ENCODE measurements around the gene ADA.

DNA sequence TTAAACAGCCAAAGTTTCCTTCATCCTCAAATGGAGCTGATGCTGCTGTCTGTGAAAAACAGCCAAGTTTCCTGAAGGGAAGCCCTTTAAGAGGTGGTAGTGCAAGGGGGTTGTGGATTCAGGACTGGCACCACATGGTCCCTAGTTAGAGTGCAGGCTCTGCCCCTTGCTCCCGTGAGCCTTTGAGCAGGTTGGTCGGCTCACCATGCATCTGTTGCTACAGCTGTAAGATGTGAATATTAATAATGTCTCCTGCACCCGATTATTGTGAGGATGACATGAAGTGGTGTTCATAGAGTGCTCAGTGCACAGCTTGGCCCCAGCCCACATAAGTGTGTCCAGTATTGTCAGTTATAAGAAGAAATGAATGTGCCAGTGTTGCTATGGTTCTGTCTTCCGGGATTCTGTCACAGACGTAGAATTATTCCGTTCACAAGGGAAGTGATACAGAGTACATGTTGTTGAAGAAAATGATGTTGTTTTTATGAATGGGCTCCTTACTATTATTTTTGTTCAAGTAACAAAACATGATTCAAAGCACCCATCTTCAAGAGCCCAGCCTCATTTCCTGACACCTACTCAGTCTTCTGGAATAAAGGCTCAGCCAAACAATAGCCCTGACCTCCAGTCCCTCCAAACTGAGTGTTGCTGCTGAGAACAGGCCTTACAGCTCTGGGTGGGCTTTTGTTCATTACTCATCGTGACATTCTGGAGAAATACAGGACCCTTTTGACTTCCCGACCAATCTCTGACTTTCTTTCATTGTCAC lies 72.0 kb downstream of the ADA start:
- TF ChIP-seq SMC3 (IDR thresholded peaks at IDR 0.05; ENCODE audit: low read depth, low read length) (no peak), TAF1 (IDR thresholded peaks at IDR 0.05; ENCODE audit: borderline replicate concordance, low read depth, low read length) (no peak), RAD21 (IDR thresholded peaks at IDR 0.05; ENCODE audit: low read length) (no peak), CHD2 (IDR thresholded peaks at IDR 0.05; ENCODE audit: low read length, partially characterized antibody) (no peak), TEAD4 (IDR thresholded peaks at IDR 0.05; ENCODE audit: borderline replicate concordance, insufficient read depth) (no peak)
- TF ChIP-seq, protein P1, sequence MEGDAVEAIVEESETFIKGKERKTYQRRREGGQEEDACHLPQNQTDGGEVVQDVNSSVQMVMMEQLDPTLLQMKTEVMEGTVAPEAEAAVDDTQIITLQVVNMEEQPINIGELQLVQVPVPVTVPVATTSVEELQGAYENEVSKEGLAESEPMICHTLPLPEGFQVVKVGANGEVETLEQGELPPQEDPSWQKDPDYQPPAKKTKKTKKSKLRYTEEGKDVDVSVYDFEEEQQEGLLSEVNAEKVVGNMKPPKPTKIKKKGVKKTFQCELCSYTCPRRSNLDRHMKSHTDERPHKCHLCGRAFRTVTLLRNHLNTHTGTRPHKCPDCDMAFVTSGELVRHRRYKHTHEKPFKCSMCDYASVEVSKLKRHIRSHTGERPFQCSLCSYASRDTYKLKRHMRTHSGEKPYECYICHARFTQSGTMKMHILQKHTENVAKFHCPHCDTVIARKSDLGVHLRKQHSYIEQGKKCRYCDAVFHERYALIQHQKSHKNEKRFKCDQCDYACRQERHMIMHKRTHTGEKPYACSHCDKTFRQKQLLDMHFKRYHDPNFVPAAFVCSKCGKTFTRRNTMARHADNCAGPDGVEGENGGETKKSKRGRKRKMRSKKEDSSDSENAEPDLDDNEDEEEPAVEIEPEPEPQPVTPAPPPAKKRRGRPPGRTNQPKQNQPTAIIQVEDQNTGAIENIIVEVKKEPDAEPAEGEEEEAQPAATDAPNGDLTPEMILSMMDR (IDR thresholded peaks at IDR 0.05): no peak
- TF ChIP-seq, protein P2, sequence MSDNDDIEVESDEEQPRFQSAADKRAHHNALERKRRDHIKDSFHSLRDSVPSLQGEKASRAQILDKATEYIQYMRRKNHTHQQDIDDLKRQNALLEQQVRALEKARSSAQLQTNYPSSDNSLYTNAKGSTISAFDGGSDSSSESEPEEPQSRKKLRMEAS (IDR thresholded peaks at IDR 0.05; ENCODE audit: low read depth): no peak
- TF ChIP-seq, protein P3, sequence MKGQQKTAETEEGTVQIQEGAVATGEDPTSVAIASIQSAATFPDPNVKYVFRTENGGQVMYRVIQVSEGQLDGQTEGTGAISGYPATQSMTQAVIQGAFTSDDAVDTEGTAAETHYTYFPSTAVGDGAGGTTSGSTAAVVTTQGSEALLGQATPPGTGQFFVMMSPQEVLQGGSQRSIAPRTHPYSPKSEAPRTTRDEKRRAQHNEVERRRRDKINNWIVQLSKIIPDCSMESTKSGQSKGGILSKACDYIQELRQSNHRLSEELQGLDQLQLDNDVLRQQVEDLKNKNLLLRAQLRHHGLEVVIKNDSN (IDR thresholded peaks at IDR 0.05; ENCODE audit: borderline replicate concordance, low read depth): no peak
- TF ChIP-seq, protein P4, sequence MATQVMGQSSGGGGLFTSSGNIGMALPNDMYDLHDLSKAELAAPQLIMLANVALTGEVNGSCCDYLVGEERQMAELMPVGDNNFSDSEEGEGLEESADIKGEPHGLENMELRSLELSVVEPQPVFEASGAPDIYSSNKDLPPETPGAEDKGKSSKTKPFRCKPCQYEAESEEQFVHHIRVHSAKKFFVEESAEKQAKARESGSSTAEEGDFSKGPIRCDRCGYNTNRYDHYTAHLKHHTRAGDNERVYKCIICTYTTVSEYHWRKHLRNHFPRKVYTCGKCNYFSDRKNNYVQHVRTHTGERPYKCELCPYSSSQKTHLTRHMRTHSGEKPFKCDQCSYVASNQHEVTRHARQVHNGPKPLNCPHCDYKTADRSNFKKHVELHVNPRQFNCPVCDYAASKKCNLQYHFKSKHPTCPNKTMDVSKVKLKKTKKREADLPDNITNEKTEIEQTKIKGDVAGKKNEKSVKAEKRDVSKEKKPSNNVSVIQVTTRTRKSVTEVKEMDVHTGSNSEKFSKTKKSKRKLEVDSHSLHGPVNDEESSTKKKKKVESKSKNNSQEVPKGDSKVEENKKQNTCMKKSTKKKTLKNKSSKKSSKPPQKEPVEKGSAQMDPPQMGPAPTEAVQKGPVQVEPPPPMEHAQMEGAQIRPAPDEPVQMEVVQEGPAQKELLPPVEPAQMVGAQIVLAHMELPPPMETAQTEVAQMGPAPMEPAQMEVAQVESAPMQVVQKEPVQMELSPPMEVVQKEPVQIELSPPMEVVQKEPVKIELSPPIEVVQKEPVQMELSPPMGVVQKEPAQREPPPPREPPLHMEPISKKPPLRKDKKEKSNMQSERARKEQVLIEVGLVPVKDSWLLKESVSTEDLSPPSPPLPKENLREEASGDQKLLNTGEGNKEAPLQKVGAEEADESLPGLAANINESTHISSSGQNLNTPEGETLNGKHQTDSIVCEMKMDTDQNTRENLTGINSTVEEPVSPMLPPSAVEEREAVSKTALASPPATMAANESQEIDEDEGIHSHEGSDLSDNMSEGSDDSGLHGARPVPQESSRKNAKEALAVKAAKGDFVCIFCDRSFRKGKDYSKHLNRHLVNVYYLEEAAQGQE (IDR thresholded peaks at IDR 0.05; ENCODE audit: low read depth, low read length): no peak
- TF ChIP-seq, protein P5, sequence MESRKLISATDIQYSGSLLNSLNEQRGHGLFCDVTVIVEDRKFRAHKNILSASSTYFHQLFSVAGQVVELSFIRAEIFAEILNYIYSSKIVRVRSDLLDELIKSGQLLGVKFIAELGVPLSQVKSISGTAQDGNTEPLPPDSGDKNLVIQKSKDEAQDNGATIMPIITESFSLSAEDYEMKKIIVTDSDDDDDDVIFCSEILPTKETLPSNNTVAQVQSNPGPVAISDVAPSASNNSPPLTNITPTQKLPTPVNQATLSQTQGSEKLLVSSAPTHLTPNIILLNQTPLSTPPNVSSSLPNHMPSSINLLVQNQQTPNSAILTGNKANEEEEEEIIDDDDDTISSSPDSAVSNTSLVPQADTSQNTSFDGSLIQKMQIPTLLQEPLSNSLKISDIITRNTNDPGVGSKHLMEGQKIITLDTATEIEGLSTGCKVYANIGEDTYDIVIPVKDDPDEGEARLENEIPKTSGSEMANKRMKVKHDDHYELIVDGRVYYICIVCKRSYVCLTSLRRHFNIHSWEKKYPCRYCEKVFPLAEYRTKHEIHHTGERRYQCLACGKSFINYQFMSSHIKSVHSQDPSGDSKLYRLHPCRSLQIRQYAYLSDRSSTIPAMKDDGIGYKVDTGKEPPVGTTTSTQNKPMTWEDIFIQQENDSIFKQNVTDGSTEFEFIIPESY (IDR thresholded peaks at IDR 0.05; ENCODE audit: borderline replicate concordance, low read depth): no peak

Measured in SK-N-SH (cell line).